Neuronal stem cell (in vitro differentiated cells): ENCODE measurements around the gene CHST12.

ENCODE experiments used
- DNase-seq: peaks from one replicate; pipeline ENCODE4 v3.0.0-alpha.2; 2013; ENCODE audit warnings: low spot score
- H2AFZ ChIP-seq: one replicate; pipeline ENCODE4 v1.6.1; 2013; ENCODE audit warnings: mild to moderate bottlenecking, low read length, inconsistent platforms
- H2AK5ac ChIP-seq: 2 replicates; pipeline ENCODE4 v1.6.1; 2013; ENCODE audit warnings: low read depth, mild to moderate bottlenecking, inconsistent platforms, low read length, moderate library complexity, mixed read lengths
- H2BK120ac ChIP-seq: 2 replicates; pipeline ENCODE4 v1.6.1; 2013; ENCODE audit warnings: low read depth, mild to moderate bottlenecking, inconsistent platforms, low read length, moderate library complexity, mixed read lengths
- H2BK12ac ChIP-seq: one replicate; pipeline ENCODE4 v1.6.1; 2013; ENCODE audit warnings: low read length, inconsistent platforms
- H2BK15ac ChIP-seq: 2 replicates; pipeline ENCODE4 v1.6.1; 2013; ENCODE audit warnings: mild to moderate bottlenecking, low read length, inconsistent platforms, mixed read lengths
- H2BK5ac ChIP-seq: one replicate; pipeline ENCODE4 v1.6.1; 2013; ENCODE audit warnings: inconsistent platforms, mild to moderate bottlenecking, low read length, moderate library complexity
- H3K14ac ChIP-seq: one replicate; pipeline ENCODE4 v1.6.1; 2013; ENCODE audit warnings: low read length, inconsistent platforms
- H3K18ac ChIP-seq: 2 replicates; pipeline ENCODE4 v1.6.1; 2013; ENCODE audit warnings: low read length, inconsistent platforms
- H3K23ac ChIP-seq: 2 replicates; pipeline ENCODE4 v1.6.1; 2013; ENCODE audit warnings: low read depth, mild to moderate bottlenecking, mixed read lengths, low read length, inconsistent platforms; ENCODE audit not compliant: poor library complexity
- H3K27ac ChIP-seq: replicated peaks from 3 replicates; pipeline ENCODE4 v1.5.1; 2013; ENCODE audit warnings: low read length, inconsistent platforms
- H3K27me3 ChIP-seq, 3 experiments: 2 replicates each; pipeline ENCODE4 v1.6.1; 2013; ENCODE audit warnings: low read length in 3 of 3, mild to moderate bottlenecking in 2 of 3, inconsistent platforms in 1 of 3, low read depth in 1 of 3, mixed read lengths in 1 of 3, moderate library complexity in 1 of 3; ENCODE audit not compliant: control insufficient read depth in 3 of 3, insufficient read depth in 3 of 3
- H3K36me3 ChIP-seq, 2 donors: replicated peaks in 1 of 2; 2 replicates each; pipeline ENCODE4 v1.6.1; 2013; ENCODE audit warnings: low read length in 2 of 2; ENCODE audit not compliant: control insufficient read depth in 2 of 2, insufficient read depth in 2 of 2
- H3K4ac ChIP-seq: 2 replicates; pipeline ENCODE4 v1.6.1; 2013; ENCODE audit warnings: inconsistent platforms, mild to moderate bottlenecking, low read length, moderate library complexity
- H3K4me1 ChIP-seq, 2 donors: 1 replicate in 1 of 2; 2 replicates in 1 of 2; pipeline ENCODE4 v1.6.1; 2013; ENCODE audit warnings: low read length in 2 of 2, low read depth in 1 of 2; ENCODE audit not compliant: control insufficient read depth in 2 of 2, insufficient read depth in 1 of 2
- H3K4me2 ChIP-seq: one replicate; pipeline ENCODE4 v1.6.1; 2013; ENCODE audit warnings: mild to moderate bottlenecking, low read length, inconsistent platforms; ENCODE audit not compliant: insufficient read depth, poor library complexity, severe bottlenecking
- H3K4me3 ChIP-seq, 2 donors: 2 replicates each; pipeline ENCODE4 v1.5.1; 2013; ENCODE audit warnings: low read length in 2 of 2, mild to moderate bottlenecking in 2 of 2, inconsistent platforms in 1 of 2, moderate library complexity in 1 of 2
- H3K79me1 ChIP-seq: one replicate; pipeline ENCODE4 v1.6.1; 2013; ENCODE audit warnings: low read depth, mild to moderate bottlenecking, inconsistent platforms, low read length, moderate library complexity
- H3K9ac ChIP-seq: one replicate; pipeline ENCODE4 v1.6.1; 2013; ENCODE audit warnings: mild to moderate bottlenecking, low read depth, low read length, inconsistent platforms; ENCODE audit not compliant: poor library complexity
- H3K9me3 ChIP-seq, 2 donors: replicated peaks in 1 of 2; 2 replicates each; pipeline versions ENCODE3 to v1.6.1; 2013; ENCODE audit warnings: low read length in 2 of 2, mild to moderate bottlenecking in 2 of 2, inconsistent platforms in 1 of 2, low read depth in 1 of 2, mixed read lengths in 1 of 2, moderate library complexity in 1 of 2; ENCODE audit not compliant: control insufficient read depth in 2 of 2, insufficient read depth in 1 of 2
- H4K8ac ChIP-seq: one replicate; pipeline ENCODE4 v1.6.1; 2013; ENCODE audit warnings: low read depth, mild to moderate bottlenecking, inconsistent platforms, low read length, moderate library complexity
- H4K91ac ChIP-seq: one replicate; pipeline ENCODE4 v1.6.1; 2013; ENCODE audit warnings: low read length, low read depth, mild to moderate bottlenecking, inconsistent platforms; ENCODE audit not compliant: poor library complexity
- WGBS, 2 donors: extraction: QIAGEN DNeasy Blood & Tissue Kit; methylation state at CpG; one replicate each; pipeline ENCODE4 v1.1.7; 2013; ENCODE audit warnings: missing lambda C conversion rate in 2 of 2, mixed read lengths in 1 of 2; ENCODE audit not compliant: insufficient read length in 2 of 2, insufficient replicate concordance in 1 of 2; ENCODE audit errors: extremely low coverage in 2 of 2; 5-methylcytosine and 5-hydroxymethylcytosine counted together

The CHST12 gene

DNA sequence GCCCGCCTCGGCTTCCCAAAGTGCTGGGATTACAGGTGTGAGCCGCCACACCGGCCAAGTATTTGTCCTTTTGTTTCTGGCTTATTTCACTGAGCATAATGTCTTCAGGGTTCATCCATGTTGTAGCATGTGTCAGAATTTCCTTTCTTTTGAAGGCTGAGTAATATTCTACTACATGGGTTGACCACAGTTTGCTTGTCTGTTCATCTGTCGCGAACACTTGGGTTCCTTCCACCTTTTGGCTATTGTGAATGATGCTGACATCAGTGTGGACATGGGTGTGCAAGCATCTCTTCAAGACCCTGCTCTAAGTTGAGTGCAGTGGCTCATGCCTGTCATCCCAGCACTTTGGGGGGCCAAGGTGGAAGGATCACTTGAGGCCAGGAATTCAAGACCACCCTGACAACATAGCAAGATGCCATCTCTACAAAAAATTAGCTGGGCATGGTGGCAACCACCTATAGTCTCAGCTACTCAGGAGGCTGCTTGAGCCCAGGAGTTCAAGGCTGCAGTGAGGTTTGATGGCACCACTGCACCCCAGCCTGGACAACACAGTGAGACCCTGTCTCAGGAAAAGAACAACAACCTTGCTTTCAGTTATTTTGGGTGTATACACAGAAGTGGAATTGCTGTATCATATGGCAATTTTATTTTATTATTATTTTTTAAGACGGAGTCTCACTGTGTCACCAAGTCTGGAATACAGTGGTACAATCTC, 17.0 kb downstream of the CHST12 start:
- no peak for DNase-seq
- H3K27me3 ChIP-seq, result no peaks in the 10 kb centered on the region
- no peak overlapping the region for H3K23ac ChIP-seq
- no CpG with 5 or more reads among the region's 7 CpGs for WGBS, 2 donors
- no peaks in the 10 kb centered on the region for H3K9me3 ChIP-seq
- no peak overlapping the region for H3K27ac ChIP-seq
- no peak overlapping the region for H2BK5ac ChIP-seq
- H3K79me1 ChIP-seq, result peaks cover 5% of the 10 kb centered on the region
- no peak overlapping the region for H2BK120ac ChIP-seq
- H2AFZ ChIP-seq, result no peak overlapping the region
- no peak overlapping the region for H3K4me3 ChIP-seq
- H4K91ac ChIP-seq, result no peak overlapping the region
- H2BK15ac ChIP-seq, result no peak overlapping the region
- H3K14ac ChIP-seq, result no peak overlapping the region
- no peak overlapping the region for H3K9ac ChIP-seq
- H3K4me2 ChIP-seq, result no peak overlapping the region
- H3K36me3 ChIP-seq, result no peaks in the 10 kb centered on the region
- peaks cover 0 to 1% of the 10 kb centered on the region in 2 donors for H3K4me1 ChIP-seq
- no peak overlapping the region for H3K4ac ChIP-seq
- no peak overlapping the region for H4K8ac ChIP-seq
- H3K18ac ChIP-seq, result no peak overlapping the region
- no peak overlapping the region for H2BK12ac ChIP-seq
- H2AK5ac ChIP-seq, result peak overlapping the region; percentile 56

DNA sequence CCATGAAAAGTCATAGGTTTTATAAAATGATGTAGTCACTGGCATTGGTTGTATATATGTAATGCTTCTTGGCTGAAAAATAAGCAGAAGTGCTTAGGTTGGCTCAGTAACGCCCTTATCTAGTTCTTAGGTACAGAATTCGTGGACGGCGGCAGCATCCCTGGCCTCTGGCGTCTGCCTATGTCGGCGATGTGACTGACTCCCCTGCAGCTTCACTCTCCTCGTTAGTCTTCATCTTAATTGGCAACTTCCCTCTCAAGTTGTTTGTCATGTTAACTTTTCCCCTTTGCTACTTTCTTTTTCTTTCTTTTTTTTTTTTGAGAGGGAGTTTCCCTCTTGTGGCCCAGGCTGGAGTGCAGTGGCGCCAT, 18.5 kb downstream of the CHST12 start:
- no peak overlapping the region for H3K9ac ChIP-seq
- no peak overlapping the region for H4K91ac ChIP-seq
- no peak overlapping the region for H2AK5ac ChIP-seq
- DNase-seq, result no peak
- WGBS, 2 donors, result no CpG with 5 or more reads among the region's 9 CpGs
- H3K27ac ChIP-seq, result no peak overlapping the region
- H4K8ac ChIP-seq, result no peak overlapping the region
- H3K4me2 ChIP-seq, result no peak overlapping the region
- H3K9me3 ChIP-seq, result no peaks in the 10 kb centered on the region
- no peak overlapping the region for H2BK120ac ChIP-seq
- H3K14ac ChIP-seq, result no peak overlapping the region
- no peak overlapping the region for H3K23ac ChIP-seq
- H2AFZ ChIP-seq, result no peak overlapping the region
- no peaks in the 10 kb centered on the region for H3K27me3 ChIP-seq
- no peak overlapping the region for H3K18ac ChIP-seq
- peaks cover 5% of the 10 kb centered on the region for H3K79me1 ChIP-seq
- H3K4me3 ChIP-seq, result no peak overlapping the region
- H3K4me1 ChIP-seq, result peaks cover 2 to 4% of the 10 kb centered on the region in 2 donors
- no peaks in the 10 kb centered on the region for H3K36me3 ChIP-seq
- H3K4ac ChIP-seq, result no peak overlapping the region
- no peak overlapping the region for H2BK15ac ChIP-seq
- H2BK5ac ChIP-seq, result no peak overlapping the region
- no peak overlapping the region for H2BK12ac ChIP-seq

DNA sequence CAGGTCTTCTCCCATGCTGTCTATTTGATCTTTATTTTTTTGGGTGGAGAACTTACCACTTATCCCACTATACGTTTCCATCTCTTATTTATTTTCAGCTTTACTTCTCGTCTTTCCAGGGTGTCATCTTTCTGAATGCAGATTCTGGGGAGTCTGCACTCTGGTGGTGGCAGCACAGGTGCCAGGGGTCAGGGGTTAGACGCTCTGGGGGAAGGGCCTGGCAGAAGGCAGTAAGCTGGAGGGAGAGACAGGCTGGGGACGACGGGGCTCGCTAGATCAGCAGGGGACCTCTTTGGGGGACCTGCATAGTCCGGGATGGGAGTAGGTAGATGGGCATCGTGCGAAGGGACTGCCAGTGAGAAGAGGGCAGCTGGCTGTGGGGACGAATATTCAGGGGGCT, 22.3 kb downstream of the CHST12 start:
- Histone ChIP-seq H3K4me3 (no peak overlapping the region), H3K4me2 (no peak overlapping the region), H3K9ac (no peak overlapping the region), H3K79me1 (peaks cover 5% of the 10 kb centered on the region), H2BK15ac (no peak overlapping the region), H4K91ac (no peak overlapping the region), H3K14ac (no peak overlapping the region), H2AFZ (no peak overlapping the region), H3K4ac (no peak overlapping the region), H3K27me3 (no peaks in the 10 kb centered on the region), H3K27ac (no peak overlapping the region), H3K4me1 (peaks cover 2 to 4% of the 10 kb centered on the region in 2 donors), H2AK5ac (no peak overlapping the region), H2BK12ac (no peak overlapping the region), H4K8ac (no peak overlapping the region), H3K18ac (no peak overlapping the region), H2BK5ac (no peak overlapping the region), H3K9me3 (no peaks in the 10 kb centered on the region), H3K36me3 (no peaks in the 10 kb centered on the region), H3K23ac (no peak overlapping the region), H2BK120ac (no peak overlapping the region)
- no peak for DNase-seq
- WGBS, 2 donors, result no CpG with 5 or more reads among the region's 10 CpGs

DNA sequence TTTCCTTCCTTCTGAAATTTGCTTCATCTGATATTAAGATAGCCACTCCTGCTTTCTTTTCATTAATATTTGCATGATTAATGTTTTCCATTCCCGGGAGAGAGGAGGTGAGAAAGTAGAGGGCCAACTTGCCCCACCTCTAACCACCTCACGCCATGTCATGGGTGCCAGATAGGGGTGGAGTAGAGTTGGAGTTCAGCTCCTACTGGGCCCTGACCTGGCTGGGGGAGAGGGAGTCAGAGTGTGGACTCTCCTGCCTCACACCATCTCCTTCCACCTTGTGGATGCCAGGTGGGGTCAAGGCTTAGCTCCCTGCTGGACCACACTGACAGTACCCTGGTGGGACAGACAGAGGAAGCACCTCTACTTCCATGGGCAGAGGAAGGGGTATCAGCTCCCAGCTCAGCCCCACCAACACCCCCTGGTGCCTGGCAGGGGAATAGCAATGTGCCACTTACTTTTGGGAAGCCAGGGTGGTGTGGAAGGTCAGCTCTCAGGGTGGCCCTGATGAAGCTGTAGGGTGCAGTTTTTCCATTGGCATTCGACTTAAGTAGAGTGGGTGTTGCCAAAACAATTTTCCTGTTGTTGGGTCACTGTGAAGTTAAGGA, 28.0 kb downstream of the CHST12 start:
- H3K36me3 ChIP-seq, result peaks cover 7 to 34% of the 10 kb centered on the region in 2 donors
- peak overlapping the region in 1 of 2 donors; percentile 0 for H3K4me3 ChIP-seq
- peaks cover 5% of the 10 kb centered on the region for H3K79me1 ChIP-seq
- no peak overlapping the region for H3K18ac ChIP-seq
- no peak overlapping the region for H2AK5ac ChIP-seq
- DNase-seq, result no peak
- H3K4me1 ChIP-seq, result no peaks in the 10 kb centered on the region
- H3K9me3 ChIP-seq, result peaks cover 5 to 9% of the 10 kb centered on the region in 2 donors
- no peak overlapping the region for H3K27ac ChIP-seq
- H3K4ac ChIP-seq, result no peak overlapping the region
- no peak overlapping the region for H3K23ac ChIP-seq
- H2BK120ac ChIP-seq, result no peak overlapping the region
- no peaks in the 10 kb centered on the region for H3K27me3 ChIP-seq
- H3K9ac ChIP-seq, result no peak overlapping the region
- no peak overlapping the region for H2BK12ac ChIP-seq
- H2AFZ ChIP-seq, result no peak overlapping the region
- no peak overlapping the region for H2BK15ac ChIP-seq
- no peak overlapping the region for H3K14ac ChIP-seq
- H3K4me2 ChIP-seq, result no peak overlapping the region
- H2BK5ac ChIP-seq, result no peak overlapping the region
- no CpG with 5 or more reads among the region's 3 CpGs for WGBS, 2 donors
- no peak overlapping the region for H4K8ac ChIP-seq
- H4K91ac ChIP-seq, result no peak overlapping the region
